Measurements from ENCODE around the gene THSD4.

The THSD4 gene

DNA sequence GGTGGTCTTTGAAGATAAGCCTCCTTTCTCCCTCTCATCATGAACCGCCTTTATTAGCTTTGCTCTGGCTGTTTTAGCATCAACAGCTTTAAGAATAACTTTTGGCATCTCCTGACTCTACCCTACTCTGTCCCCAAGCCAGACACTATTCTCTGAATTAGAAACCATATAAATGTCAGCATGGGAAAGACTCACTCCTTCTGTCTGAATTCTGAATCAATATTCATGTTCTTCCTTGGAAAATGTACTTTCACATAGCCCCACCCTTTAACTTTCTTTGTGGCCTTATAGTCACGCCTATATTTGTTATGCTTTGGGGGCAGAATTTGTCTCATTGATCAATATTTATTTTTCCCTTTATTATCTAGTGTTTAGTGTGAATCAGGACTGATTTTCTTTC, 563.3 kb downstream of the THSD4 start:
- DNase-seq, result no peak

DNA sequence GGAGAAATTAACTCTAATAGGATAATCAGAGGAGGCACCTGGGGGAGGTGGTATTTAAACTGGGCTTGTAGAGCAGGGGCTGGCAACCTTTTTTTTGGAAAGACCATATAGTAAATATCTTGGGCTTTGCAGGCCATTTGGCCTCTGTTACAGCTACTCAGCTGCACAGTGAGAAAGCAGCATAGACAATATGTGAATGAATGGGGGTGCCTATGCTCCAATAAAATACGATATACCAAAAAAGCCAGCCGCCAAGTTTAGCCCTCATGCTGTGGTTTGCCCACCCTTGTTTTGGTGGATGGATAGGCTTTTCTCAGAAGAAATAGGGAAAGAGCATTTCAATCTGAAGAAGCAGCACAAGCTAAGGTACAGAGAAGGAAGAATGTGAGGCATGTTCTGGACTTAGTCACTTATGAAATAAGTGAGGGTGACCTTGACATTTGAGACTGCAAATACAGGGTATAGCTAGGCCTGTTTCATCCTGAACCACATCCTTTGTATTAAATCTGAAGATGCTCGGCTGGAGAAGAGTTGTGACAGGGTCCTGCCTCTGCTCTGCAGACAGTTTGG, 564.0 kb downstream of the THSD4 start:
- DNase-seq, result no peak

DNA sequence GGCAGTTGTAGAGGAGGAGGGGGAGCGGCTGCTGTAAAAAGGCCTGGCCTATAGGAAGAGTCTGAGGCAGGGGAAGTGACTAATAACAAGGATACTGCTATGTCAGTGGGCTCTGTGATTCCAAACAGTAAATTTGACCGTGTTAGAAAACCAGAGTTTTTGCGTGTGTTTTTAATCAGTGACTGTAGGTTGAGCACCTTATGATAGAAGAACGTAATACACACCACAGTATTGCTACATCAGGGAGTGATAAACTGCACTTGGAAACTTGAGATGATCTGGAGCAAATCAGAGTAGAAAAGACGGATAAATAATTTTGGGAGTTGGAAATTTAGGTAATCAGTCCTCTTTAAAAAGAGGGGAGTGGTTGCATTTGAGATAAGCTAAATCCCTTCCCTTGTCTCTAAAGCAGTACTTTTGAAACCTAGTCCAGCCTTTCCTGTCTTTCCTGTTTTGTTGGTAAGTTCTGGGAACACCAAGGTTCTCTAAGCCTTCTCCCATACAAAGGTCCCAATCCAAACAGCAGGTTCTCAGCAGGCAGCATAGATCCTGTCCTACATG, 564.6 kb downstream of the THSD4 start:
- DNase-seq, result no peak

DNA sequence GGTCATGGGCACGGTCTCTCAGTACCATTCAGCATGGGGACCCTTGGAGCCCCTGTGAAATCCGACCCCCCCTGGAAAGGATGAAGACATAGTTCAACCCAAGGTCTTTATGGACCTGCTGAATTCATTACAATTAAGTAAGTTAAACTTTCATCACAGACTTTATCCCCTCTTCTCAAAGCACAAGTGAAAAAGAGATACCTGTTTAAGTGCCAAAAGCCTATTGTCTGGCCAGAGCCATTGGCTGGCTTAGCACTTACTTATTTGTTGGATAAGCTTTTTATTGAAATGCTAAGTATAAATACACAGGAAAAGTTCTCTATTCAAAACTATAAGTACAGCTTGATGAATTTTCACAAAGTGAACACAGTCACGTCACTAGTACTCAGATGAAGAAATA, 566.7 kb downstream of the THSD4 start:
- no peak for DNase-seq

DNA sequence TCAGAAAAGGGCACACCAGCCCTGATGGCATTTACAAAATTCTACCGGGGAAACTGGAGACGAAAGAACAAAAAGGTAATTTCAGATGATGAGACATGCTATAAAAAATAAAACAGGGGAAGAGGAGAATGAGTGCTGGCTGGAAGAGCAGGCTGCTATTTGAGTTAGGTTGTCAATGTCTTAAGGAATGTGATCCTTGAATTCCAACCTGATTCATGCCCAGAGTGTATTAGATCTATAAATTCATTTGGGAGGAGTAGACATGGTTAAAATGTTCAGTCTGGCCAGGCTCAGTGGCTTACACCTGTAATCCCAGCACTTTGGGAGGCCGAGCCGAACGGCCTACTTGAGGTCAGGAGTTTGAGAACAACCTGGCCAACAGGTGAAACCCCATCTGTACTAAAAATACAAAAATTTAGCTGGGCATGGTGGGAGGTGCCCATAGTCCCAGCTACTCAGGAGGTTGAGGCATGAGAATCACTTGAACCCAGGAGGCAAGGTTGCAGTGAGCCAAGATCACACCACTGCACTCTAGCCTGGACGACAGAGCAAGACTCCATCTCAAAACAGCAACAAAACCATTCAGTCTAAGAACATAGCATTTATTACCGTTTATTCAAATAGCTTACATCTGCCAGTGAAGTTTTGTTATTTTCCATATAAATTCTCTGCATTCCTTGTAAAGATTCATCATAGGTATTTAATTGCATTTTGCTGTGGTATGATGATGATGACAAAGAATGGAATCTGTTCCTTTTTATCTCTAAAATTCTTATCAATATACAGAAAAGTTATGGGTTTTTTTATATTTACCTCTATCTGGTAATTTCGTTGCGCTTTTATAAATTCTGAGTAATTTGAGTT, 568.4 kb downstream of the THSD4 start:
- no peak for DNase-seq

DNA sequence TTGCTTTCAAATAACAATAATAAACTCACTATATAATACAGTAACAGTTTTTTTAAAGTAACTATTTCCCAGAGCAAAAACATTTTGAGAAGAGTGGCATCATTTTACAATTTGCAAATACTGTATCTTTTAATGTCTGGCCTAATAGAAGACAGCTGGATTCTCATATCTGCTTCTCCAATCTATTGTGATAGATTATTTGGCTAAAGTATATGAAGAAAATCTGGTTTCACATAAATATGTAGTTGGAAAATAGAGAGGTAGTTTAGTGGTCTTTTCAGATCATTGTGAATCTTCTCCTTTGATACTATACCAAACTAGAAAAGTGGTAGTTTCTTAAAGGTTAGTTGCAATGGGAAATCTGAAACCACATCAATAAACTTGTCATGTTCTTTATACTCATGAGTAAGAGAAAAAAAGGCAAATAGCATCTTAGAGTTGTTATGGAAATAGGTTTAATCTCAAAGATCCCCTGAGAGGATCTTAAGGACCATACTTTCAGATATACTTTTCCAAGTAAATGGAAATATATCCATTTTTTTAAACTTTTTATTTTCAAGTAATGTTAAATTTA, 570.2 kb downstream of the THSD4 start:
- DNase-seq, result no peak

DNA sequence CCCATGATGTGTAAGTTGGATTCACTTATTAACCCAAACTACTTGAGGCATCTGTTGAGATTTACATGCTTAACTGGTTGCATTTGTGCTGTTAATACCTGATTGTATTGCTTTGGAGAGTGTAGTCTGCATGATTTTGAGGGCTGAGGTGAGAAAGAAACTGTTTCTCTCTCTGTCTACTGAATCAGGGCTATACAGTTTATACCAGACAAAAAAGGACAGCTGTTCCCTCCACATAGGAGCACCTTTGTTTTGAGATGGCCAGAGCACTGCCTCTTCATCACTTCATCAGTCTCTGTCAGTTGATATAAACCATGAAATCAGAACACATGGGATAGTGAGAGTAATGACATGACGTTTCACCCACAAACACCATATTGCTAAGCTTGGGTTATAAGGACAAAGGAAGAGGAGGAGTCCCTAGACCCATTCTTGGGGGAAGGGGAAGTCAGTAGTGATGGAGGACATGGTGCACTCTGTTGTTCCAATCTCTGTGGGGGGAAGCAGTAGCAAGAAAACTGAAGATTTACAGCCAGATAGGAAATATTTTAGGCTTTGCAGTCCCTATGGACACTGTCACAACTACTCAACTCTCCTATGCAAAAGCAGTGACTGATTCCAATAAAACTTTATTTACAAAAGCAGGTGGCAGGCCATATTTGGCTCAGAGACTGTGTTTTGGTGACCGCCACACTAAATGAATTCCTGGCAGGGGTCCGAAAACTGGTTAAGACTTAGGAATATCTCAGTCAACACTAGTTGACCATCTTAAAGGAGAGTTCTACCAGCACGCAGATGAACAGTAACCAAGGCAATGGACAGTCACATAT, 571.2 kb downstream of the THSD4 start:
- no peak for DNase-seq

DNA sequence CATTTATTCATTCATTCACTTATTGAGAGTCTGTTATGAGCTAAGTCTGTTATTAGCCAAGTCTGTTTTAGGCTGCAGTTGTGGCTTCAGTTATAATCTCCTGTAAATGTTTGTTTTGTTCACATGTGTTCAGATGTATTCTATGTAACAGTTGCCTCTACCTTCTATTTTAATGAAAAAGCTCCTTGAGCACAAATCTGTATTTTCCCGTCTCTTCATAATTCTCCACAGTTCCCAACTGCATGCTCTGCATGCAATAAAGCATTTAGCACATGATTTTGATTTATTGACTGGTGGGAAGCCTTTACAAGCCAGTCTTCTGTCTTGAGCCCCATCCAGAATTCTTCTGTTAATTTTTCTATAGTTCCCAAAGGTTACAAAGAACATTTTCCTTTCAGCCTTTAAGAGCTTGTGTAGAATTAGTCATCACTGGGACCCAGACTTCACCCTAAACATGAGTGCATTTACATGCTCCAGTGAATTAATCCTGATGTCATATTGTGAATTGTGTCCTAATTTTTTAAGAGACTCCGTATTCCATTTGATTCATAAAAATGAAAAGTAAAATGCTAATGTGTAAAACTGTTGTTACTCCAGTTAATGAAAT, 572.7 kb downstream of the THSD4 start:
- no peak for DNase-seq

DNA sequence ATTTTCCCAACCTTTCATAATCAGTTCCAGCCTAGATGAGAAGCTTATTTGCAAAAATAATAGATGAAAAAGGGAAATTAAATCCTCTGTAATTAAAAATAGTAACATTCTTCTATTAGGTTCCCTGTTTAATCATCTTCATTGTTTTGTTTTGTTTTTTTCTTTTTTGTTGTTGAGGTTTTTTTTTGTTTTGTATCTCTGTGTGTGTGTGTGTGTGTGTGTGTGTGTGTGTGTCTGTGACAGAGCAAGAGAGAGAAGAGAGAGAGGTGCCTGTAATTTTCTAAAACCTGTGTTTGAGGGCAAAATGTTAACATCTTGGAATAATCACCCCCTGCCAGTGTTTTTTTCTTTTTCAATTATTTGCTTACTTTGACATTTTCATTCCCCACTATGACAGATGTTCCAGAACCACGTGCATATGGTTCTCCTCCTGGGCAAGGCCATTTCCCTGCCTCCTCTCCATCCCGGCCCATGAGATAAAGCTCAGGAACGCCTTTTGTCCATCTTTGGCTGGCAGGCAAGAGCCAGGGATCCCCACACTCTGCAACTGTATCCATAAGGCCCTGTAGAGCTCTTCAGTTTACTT, 573.3 kb downstream of the THSD4 start:
- no peak for DNase-seq

DNA sequence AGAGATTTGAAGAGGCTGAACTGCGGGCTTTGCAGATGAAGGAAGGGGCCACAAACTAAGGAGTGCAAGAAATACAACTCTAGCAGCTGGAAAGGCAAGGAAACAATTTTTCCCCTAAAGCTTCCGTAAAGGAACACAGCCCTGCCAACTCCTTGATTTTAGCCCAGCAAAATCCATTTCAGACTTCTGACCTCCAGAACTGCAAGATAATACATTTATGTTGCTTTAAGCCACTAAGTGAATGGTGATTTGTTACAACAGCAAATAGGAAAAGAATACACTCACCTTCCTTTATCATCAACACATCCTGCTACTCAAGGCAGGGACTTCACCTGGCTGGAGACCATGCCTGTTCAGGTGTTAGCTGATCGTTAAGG, 575.8 kb downstream of the THSD4 start:
- DNase-seq, result no peak

DNA sequence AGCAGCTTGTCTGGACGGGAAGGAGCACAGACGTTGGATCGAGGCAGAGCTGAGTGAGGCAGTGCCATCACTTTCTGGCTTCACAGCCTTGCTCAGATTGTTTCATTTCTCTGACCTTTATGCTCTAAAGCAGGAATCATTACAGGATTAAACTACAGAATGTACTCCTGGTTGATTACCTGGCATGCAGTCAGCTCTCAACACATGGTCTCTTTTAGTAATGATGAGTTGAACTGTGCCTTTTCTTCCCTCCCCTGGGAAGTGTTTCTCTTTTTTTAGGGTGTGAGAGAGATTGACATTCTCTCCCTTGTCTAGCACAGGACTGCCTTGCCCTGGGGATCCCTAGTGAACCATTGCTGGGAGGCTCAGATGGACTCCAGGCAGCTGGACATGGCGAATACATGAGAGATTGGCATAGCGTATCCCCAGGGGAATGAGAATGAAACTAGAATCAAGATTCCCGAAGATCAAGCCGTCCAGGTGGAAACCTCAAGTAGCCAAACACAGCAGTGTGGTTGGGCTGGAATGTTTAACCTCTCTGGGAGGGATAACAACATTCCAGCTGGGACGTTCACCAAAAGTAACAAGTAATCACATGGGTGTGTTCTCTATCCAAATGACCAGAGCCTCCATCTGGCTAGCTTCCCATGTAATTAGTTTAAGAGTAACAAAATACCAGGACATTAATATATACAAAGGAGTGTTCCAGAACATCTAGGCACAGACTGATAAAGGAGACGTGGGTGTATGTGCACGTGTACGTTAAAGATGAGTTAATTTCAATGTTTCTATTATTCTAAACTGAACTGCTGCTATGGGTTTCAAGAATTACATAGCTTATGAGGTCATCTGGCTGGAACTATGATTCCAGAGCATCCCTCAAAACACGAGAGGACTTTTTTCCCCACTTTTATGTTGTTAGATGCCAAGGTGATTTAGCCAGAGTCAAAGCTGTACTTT, 576.5 kb downstream of the THSD4 start:
- DNase-seq, result no peak

DNA sequence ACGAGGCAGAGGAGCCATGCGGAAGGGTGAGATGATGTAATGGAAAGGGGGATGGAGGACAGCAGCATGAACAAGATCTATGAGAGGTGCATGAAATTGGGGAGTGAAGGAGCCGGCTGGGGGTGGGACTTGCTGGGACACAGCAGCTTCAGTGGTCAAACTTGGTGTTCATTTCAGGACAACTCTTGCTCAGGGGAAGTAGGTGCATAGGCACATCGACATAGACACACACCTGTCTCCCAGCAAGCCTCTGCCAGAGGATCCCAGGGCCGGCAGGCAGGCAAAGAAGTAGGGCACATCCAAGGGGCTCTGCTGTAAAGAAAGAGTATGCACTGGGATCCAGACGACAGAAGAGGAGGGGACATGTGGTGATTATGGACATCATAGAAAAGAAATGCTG, 582.0 kb downstream of the THSD4 start:
- DNase-seq, result no peak

DNA sequence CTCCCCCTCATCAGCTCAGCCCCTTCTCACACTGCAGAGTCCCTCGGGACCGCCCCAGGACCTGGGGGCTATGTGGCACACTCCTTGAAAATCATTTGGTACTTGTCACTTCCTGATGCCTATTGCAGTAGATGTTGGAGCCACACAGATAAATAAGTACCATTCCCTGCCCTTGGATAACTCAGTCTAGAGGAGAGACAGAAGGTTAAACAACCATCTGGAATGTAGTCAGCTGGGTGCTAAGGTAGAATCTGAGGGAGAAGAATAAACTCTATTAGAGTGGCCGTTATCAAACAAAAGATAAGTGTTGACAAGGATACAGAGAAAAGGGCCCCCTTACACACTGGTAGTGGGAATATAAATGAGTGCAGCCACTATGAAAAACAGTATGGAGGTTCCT, 582.8 kb downstream of the THSD4 start:
- no peak for DNase-seq

DNA sequence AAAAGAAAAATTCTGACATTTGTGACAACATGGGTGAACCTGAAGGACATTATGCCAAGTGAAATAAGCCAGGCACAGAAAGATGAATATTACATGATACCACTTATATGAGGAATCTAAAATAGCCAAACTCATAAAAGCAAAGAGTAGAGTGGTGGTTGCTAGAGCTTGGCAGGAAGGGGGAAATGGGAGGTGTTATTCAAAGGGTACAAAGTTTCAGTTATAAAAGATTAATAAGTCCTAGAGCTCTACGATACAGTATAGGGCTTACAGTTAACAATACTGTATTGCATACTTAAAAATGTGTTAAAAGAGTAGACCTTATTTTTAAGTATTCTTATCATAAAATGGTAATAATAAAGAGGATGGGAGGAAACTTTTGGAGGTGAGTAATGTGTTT, 583.5 kb downstream of the THSD4 start:
- DNase-seq, result no peak

DNA sequence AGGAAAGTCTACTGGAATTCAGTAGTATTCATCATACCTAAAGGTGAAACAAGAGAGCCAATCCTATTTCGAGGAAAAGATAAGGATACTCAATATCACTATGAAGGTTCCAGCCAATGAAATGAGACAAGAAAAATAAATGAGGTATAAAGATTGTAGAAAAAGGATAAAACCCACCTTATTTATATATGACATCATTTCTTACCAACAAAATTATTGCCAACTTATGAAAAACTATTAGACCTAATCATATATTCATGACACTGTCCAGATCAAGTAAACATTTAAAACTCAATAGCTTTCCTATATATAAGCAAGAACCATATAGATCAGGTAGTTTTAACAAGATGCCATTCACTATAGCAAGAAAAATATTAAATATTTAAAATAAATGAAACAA, 584.7 kb downstream of the THSD4 start:
- DNase-seq, result no peak

DNA sequence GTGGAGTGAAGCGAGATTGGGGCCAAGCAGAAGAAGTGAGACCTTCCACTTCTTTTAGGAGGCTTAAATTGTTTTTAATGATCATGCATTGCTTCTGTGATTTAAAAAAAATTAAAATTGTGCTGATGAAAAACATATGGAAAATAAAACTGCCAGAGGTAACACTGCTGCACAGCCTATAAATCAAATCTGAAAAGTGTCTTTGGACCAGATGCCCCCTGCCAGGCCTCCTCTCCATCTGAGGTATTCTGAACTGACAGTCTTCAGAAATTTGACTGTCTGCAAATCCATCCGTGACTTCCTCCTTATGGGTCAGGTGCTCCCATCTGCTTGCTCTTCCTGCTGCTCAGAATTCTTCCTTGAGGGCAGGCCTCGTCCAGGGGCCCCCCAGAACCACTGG, 586.5 kb downstream of the THSD4 start:
- DNase-seq, result no peak

DNA sequence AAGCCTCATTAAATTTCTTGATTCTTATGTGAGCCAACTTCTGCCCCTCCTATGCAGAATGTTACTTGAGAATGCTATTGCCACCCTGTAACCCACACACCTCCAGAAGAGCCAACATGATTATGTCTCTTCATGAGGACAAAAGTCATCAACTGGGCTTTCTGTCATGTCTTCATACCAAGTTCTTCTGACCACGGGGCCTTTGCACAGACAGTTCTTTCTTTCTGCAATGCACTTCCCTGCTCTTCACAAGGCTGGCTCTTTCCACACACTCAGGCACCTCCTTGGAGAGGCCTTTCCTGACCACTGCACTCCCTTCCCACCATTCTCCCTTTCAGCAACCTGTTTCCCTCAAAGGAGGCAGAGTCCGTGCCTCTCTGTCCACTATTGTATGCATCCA, 587.2 kb downstream of the THSD4 start:
- no peak for DNase-seq

DNA sequence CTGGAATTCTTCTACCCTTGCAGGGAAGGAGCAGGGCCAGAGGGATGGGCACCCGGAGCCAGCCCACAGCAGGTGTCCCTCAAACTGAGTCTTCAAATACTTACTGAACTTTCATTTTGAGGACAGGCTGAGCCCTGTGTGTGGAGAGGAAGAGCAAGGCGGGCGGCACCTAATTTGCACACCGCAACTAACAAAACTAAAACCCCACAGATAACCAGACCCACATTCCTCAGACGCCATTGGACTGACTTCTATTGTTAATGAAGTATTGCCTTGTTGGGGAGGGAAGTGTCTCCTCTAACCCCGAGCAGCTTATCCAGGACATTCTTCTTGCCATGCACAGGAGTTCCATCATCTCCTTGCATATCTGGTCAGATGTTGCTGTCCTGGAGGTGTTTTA, 589.9 kb downstream of the THSD4 start:
- no peak for DNase-seq

DNA sequence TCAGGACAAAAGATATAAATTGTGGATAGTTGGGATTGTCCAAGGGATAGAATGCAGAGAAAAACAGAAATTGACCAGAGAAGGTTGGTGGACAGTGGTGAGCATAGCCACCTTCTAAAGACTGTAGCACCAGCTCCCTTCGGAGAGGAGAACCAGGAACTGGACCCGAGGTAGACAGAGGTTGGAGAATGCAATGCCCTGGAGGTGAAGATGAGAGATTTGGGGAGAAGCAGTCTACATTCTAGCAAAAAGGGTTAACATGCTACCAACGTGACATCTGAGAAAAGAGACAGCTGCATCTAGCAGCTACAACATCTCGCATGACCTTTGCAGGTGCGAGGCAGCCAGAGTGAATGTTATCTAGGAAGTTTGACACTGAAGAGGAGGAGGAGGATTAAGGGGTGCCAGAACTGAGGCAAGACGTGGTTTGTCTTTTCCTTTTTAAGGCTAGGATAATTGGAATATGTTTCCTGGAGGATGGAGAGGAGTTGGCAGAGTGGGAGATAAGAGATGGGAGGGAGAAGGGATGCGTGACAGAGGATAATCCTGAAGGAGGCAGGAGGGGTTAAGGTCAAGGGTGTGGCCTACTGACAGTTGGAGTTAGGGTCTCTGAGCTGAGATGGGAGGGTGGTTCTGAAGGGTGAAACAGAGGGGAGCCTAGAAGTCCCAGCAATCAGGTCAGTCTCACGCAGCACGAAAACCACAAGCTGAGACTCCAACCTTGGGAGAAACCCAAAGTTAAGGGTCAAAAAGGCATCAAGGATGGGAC, 591.4 kb downstream of the THSD4 start:
- DNase-seq, result no peak
